DOHH2 (cell line): ENCODE results near the gene CCDC149.

Experiments
- H3F3A ChIP-seq: fragments of 200-600 bp; sonication (generic), shearing (Covaris generic); 2 replicates; pipeline ENCODE4 v1.6.0; 2016; ENCODE audit warnings: antibody characterized with exemption, mild to moderate bottlenecking; ENCODE audit not compliant: control insufficient read depth, insufficient read depth
- H3K27ac ChIP-seq: fragments of 200-600 bp; sonication (generic); 2 replicates; pipeline ENCODE4 v1.5.1; 2014; ENCODE audit warnings: low read depth, mild to moderate bottlenecking, low read length, moderate library complexity
- H3K27me3 ChIP-seq: fragments of 200-600 bp; sonication (generic); 2 replicates; pipeline ENCODE4 v1.6.1; 2014; ENCODE audit warnings: mild to moderate bottlenecking, low read length, mixed read lengths; ENCODE audit not compliant: control insufficient read depth
- H3K36me3 ChIP-seq: fragments of 200-600 bp; sonication (generic); 2 replicates; pipeline ENCODE4 v1.6.1; 2014; ENCODE audit warnings: mild to moderate bottlenecking, low read length, moderate library complexity, mixed read lengths; ENCODE audit not compliant: control insufficient read depth
- H3K4me1 ChIP-seq: fragments of 200-600 bp; sonication (generic); 2 replicates; pipeline ENCODE4 v1.6.1; 2014; ENCODE audit warnings: mild to moderate bottlenecking, low read length, mixed read lengths; ENCODE audit not compliant: control insufficient read depth
- H3K4me2 ChIP-seq: fragments of 200-600 bp; sonication (generic); 2 replicates; pipeline ENCODE4 v1.6.0; 2014; ENCODE audit warnings: mild to moderate bottlenecking, low read length, moderate library complexity
- H3K4me3 ChIP-seq: fragments of 200-600 bp; sonication (generic); 2 replicates; pipeline ENCODE4 v1.5.1; 2014; ENCODE audit warnings: mild to moderate bottlenecking, low read length, mixed read lengths
- H3K79me2 ChIP-seq: fragments of 200-600 bp; sonication (generic); 2 replicates; pipeline ENCODE4 v1.6.1; 2014; ENCODE audit warnings: mild to moderate bottlenecking, low read length, mixed read lengths; ENCODE audit not compliant: control insufficient read depth
- H3K9me2 ChIP-seq: fragments of 200-600 bp; sonication (generic); replicated peaks from 2 replicates; pipeline ENCODE4 v1.6.1; 2014; ENCODE audit warnings: mild to moderate bottlenecking, low read length, mixed read lengths; ENCODE audit not compliant: control insufficient read depth
- H3K9me3 ChIP-seq: fragments of 200-600 bp; sonication (generic); 2 replicates; pipeline ENCODE4 v1.6.1; 2014; ENCODE audit warnings: antibody characterized with exemption, low read length, mixed read lengths; ENCODE audit not compliant: control insufficient read depth, insufficient read depth
- H4K20me1 ChIP-seq: fragments of 200-600 bp; sonication (generic); 2 replicates; pipeline ENCODE4 v1.6.0; 2014; ENCODE audit warnings: low read depth, mild to moderate bottlenecking, antibody characterized with exemption, low read length, moderate library complexity; ENCODE audit not compliant: control insufficient read depth, insufficient read depth
- CTCF ChIP-seq: fragments of 200-600 bp; sonication (generic); IDR thresholded peaks from one replicate; pipeline ENCODE4 v1.5.1; 2014; ENCODE audit warnings: antibody characterized with exemption, mild to moderate bottlenecking, low read depth, low read length; ENCODE audit not compliant: poor library complexity, severe bottlenecking
- EZH2phosphoT487 ChIP-seq: fragments of 200-600 bp; sonication (generic); IDR thresholded peaks from 2 replicates; pipeline ENCODE4 v1.6.1; 2017; ENCODE audit warnings: borderline replicate concordance, mild to moderate bottlenecking, antibody characterized with exemption, low read length, moderate library complexity, mixed read lengths

Gene CCDC149

GRCh38 chr4:24799196-24799543 is 113.7 kb downstream of the CCDC149 start:
- no peaks in the 10 kb centered on the region for H3K4me1 ChIP-seq
- no peaks in the 10 kb centered on the region for H3K9me2 ChIP-seq
- TF ChIP-seq EZH2phosphoT487, result no peak
- TF ChIP-seq CTCF, result no peak
- H3K27ac ChIP-seq, result no peak overlapping the region
- no peaks in the 10 kb centered on the region for H3F3A ChIP-seq
- H4K20me1 ChIP-seq, result no peaks in the 10 kb centered on the region
- H3K36me3 ChIP-seq, result no peaks in the 10 kb centered on the region
- no peaks in the 10 kb centered on the region for H3K27me3 ChIP-seq
- no peaks in the 10 kb centered on the region for H3K79me2 ChIP-seq
- no peaks in the 10 kb centered on the region for H3K9me3 ChIP-seq
- no peak overlapping the region for H3K4me3 ChIP-seq
- H3K4me2 ChIP-seq, result no peak overlapping the region

GRCh38 chr4:24798036-24798610 is 114.7 kb downstream of the CCDC149 start:
- no peaks in the 10 kb centered on the region for H4K20me1 ChIP-seq
- no peaks in the 10 kb centered on the region for H3K27me3 ChIP-seq
- H3K79me2 ChIP-seq, result no peaks in the 10 kb centered on the region
- H3K36me3 ChIP-seq, result no peaks in the 10 kb centered on the region
- no peak overlapping the region for H3K4me2 ChIP-seq
- TF ChIP-seq CTCF (no peak), EZH2phosphoT487 (no peak)
- H3K27ac ChIP-seq, result no peak overlapping the region
- no peaks in the 10 kb centered on the region for H3K4me1 ChIP-seq
- no peaks in the 10 kb centered on the region for H3K9me3 ChIP-seq
- H3K9me2 ChIP-seq, result no peaks in the 10 kb centered on the region
- H3K4me3 ChIP-seq, result no peak overlapping the region
- no peaks in the 10 kb centered on the region for H3F3A ChIP-seq

DNA sequence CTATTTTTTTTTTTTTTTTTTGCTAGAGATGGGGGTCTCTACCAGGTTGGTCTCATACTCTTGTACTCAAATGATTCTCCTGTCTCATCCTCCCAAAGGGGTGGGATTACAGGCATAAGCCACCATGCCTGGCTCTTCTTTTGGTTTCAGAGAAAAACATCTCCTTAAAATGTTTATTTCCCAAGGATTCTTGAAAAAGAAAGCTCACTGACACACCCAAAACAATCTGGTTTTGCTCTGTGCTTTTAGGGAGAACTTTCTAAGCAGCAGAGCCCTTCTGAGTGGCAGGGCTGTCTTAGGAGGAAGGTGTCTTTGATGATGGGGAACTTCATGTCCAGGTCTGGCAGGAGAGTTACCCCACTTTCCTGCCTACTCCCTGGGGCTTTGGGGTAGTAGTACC is 116.2 kb downstream of the CCDC149 start:
- H3K27me3 ChIP-seq, result no peaks in the 10 kb centered on the region

More for the DNA sequence above, 116.2 kb downstream of the CCDC149 start:
- Histone ChIP-seq H3K27ac (no peak overlapping the region), H3K36me3 (no peaks in the 10 kb centered on the region), H3K9me3 (no peaks in the 10 kb centered on the region), H4K20me1 (no peaks in the 10 kb centered on the region), H3K4me3 (no peak overlapping the region), H3K9me2 (no peaks in the 10 kb centered on the region), H3F3A (no peaks in the 10 kb centered on the region), H3K4me1 (no peaks in the 10 kb centered on the region), H3K79me2 (no peaks in the 10 kb centered on the region), H3K4me2 (no peak overlapping the region)
- no peak for TF ChIP-seq CTCF
- no peak for TF ChIP-seq EZH2phosphoT487
